Stimulated activated CD4-positive, alpha-beta T cell treated with anti-CD3 and anti-CD28 coated beads, Interleukin-4, amount 100 ng/mL, for 4 hours (primary cell): ENCODE data around the gene NAA30.
"Not testable (repeated sequence)": the region's sequence is repeated elsewhere in the genome, so short reads cannot be mapped to it uniquely, and the experiment has no call there.

Source experiments
- DNase-seq, 2 experiments: peaks; one replicate each; pipeline ENCODE4 v3.0.0-alpha.2; 2020

NAA30 gene

DNA sequence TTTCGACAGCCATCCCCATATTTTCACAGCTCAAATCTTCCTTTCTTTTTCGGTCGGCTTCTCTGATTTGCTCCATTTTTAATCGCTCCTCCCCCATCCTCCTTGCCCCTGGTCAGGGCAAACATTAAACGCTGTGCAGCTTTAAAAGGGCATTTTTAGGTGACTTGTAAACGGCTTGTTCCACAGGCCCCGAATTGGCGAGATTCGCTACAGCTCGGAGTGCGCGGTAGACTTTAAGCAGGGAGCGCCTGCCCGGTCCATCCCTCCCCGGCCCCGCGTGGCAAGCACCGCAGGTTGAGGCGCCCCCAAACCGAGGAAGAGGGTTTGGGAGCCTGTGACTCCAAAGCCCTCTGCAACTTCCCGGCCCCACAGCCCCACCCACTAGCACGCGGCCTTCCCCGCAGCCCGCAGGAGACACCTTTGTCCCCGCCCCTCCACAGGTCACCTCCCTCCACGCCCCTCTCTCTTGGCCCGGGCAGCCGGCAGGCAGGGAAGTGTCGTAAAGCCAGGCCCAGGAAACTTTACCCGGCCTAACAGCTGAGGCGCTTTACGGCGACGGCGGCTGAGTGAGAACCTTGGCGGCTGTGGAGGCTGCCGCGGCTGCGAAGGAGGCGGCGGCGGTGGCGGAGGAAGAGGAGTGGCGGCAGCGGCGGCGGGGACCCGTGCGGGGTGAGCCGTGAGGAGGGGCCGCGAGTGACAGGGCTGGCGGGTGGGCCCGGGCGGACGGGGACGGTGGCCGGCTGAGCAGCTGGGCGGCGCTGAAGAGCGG, at the start of gene NAA30:
Gene NAA30 (plus strand): TSS at position 550 of the 769 bp plus-strand sequence. CDS start 372 bp downstream, outside the sequence.
- peak; percentile 87 to 96 for DNase-seq

DNA sequence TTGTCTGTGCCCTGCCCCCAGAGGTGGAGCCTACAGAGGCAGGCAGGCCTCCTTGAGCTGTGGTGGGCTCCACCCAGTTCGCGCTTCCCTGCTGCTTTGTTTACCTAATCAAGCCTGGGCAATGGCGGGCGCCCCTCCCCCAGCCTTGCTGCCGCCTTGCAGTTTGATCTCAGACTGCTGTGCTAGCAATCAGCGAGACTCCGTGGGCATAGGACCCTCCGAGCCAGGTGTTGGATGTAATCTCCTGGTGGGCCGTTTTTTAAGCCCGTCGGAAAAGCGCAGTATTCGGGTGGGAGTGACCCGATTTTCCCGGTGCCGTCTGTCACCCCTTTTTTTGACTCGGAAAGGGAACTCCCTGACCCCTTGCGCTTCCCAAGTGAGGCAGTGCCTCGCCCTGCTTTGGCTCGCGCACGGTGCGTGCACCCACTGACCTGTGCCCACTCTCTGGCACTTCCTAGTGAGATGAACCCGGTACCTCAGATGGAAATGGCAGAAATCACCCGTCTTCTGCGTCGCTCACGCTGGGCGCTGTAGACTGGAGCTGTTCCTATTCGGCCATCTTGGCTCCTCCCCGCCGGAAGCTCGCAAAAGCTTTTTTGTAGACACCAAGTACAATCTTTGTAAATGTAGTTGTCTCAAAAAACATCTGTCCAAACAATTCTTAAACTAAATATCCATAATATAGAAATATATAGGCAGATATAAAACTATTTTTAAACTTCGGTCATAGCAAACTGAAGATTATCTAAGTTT, 46.7 kb upstream of the NAA30 start:
- DNase-seq: not testable (repeated sequence)

DNA sequence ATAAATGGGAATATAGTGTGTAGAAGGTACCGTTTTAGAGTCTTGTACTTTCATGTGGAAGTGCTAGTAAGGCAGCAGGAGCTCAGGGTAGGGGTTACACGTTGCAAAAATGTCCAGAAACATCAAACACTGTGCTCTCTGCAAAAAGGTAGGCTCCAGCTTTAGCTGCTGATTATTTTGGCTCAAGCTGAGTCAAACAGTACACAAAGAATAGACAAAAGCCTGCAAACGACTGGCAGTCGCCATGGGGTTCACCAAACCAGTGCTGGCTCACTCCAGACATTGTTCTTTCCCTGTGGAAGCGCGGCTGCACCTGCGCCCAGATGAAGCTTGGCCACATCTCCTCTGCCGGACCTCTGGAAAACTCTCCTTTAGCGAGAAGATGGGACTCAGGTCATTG, 45.3 kb upstream of the NAA30 start:
- DNase-seq: no peak

DNA sequence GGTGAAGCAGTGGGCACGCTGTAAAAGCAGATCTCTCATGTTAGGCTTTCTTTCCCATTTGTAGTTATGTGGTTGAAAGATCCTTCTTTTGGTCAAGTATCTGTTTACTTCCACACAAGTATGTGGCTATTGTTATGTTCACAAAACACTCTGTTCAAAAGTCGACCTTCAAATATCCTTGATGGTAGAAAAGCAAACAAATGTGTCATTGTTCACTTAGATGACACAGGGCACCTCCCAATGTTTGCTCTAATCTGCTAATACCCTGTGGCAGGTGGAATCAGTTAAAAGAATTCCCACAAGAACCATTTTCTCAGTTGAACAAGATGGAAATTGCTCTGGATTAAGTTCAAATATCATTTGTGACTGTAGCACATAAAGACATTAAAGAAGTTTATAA, 43.6 kb upstream of the NAA30 start:
- DNase-seq: no peak

DNA sequence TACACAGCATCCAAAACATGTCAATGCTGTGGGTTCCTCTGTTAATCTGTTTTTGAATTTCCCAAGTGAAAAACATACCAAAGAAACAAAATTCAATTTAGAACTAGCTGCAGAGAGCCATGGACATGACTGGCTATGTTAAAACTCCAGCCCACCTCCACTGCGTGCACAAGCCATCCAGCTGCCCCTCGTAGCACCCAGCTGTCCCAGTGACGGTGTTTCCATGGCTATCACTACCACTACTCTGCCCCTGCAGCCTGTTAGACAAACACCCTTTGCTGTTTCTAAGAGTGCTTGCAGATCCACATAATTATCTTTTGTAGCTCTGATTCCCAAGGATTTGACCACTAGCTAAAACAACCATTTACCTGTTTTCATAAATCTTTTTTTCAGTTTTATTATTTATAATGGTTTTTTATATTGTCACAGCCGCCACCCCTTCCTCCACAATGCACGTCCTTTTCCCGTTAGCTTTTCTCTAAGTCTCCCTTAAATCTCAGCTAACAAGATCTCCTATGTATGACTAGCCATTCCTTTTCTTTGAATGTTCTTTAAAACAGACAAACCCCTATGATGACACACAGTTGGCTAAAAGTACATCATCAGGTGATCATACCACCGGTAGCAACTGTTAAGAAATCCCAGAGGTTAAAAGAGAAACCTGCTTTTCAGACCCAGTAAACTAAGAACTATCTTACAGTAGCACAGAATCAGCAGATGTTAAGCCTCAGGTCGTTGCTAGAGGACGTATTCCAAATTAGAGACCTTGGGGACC, 37.8 kb upstream of the NAA30 start:
- no peak for DNase-seq

DNA sequence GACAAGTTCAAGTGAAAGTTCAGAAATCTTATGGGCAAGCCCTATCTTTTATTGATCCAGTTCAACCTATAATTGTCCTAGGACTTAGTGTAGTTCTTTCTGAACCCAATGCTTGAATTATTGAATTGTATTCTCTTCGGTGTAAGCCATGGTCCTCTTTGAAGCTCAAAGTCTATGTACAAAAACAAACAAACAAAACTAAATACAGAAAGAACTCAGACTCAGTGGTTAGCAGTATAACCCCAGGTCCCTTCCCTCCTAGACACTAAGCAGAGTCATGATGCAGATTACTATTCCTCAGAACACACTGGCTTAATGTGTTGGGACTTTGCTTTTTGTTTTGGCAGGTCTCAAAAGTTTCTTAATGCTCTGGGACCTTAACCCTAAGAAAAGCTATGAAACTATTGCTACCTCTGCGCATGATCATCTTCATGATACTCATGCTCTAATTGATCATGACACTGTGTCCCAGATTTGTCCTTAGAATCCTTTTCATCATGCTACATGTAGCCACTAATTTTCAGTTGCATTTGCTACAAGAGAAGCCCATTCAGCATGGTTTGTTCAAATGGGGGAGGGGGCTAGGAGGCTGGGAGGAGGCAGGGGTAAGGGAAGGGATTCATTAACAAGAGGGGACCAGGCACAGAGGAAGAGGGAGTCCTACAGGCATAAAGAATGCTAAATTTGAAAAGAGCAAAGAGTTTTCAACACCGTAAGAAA, 35.1 kb upstream of the NAA30 start:
- no peak for DNase-seq

DNA sequence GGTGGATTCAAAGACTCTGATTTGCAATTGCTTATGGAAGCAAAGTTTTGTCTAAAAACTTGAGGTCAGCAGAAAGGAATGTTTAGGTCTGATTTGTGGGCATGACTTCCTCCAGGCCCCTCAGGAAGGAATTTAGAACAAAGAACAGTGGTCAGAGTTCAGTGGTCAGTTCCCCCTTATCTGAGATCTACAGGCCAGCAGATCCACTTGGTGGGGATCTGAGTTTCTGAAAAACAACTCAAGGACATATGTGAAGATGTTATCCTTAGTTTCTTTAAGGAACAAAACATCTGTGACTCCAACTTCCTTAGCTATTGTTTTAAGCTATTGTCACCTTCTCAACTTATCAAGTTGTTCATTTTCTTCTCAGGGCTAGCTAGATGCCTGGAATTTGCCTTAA, 28.0 kb upstream of the NAA30 start:
- no peak for DNase-seq

DNA sequence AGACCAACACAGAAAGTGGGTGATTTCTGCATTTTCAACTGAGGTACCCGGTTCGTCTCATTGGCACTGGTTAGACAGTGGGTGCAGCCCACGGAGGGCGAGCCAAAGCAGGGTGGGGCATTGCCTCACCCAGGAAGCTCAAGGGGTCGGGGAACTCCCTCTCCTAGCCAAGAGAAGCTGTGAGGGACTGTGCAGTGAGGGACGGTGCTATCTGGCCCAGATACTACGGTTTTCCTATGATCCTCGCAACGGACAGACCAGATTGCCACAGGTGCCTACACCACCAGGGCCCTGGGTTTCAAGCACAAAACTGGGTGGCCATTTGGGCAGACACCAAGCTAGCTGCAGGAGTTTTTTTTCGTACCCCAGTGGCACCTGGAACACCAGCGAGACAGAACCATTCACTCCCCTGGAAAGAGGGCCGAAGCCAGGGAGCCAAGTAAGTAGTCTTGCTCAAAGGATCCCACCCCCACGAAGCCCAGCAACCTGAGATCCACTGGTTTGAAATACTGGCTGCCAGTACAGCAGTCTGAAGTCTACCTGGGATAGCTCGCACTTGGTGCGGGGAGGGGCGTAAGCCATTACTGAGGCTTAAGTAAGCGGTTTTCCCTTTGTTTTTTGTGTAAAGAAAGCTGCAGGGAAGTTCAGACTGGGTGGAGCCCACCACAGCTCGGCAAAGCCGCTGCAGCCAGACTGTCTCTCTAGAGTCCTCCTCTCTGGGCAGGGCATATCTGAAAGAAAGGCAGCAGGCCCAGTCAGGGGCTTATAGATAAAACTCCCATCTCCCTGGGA, 25.5 kb upstream of the NAA30 start:
- DNase-seq: no peak

DNA sequence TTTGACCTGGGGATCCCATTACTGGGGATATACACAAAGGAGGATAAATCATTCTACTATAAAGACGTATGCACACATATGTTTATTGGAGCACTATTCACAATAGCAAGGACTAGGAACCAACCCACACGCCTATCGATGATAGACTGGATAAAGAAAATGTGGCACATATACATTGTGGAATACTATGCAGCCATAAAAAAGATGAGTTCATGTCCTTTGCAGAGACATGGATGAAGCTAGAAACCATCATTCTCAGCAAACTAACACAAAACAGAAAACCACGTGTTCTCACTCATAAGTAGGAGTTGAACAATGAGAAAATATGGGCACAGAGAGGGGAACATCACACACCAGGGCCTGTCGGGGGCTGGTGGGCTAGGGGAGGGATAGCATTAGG, 20.2 kb upstream of the NAA30 start:
- not testable (repeated sequence) for DNase-seq

DNA sequence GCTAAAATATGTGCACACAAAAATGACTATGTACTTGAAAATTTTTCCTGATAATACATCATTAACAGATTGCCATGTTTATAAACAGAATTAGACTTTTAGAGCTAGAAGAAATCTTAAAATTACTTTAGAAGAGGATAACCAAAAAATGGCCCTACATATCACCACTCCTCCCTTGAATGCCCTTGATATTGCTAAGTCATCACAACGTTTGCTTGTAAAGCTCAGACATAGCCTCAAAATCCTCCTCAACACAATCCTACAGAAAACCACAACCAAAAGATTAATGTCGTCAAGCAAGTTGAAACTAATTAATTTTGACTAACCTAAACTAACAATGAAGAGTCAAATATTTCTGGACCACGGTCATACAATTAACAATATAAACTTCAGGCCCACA, 19.4 kb upstream of the NAA30 start:
- no peak for DNase-seq

DNA sequence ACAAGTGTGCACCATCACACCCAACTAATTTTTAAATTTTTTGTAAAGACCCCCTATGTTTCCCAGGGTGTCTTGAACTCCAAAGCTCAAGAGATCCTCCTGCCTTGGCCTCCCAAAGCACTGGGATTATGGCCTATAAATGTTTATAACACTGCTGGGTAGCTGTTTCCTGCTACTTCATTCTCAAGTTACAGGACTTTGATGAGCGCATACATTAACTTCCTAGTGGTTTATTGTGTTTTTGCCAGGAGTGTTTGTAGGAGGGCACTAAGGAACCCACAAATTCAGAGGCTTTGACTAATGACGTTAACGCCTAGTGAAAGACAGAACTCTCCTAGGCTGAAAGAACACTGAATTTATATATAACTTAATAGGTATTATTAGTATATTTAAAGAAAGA, 15.2 kb upstream of the NAA30 start:
- no peak for DNase-seq

DNA sequence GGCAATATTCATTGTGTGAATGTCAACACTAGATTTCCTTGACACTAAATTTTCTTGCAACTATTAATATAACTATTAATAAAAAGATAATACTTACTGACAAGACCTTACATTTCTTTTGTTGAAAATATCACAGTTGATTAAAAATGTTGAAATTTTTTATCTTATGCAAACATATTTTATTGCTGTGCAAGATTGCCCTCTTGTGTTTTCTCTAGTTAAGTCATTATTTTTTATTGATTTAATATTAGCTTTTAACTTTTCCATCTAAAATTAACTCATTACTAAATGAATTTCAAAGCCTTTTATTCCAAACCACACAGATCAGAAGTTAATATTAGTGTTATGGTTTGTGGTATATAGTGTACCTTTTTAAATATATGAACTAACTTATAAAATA, 11.7 kb upstream of the NAA30 start:
- no peak for DNase-seq

DNA sequence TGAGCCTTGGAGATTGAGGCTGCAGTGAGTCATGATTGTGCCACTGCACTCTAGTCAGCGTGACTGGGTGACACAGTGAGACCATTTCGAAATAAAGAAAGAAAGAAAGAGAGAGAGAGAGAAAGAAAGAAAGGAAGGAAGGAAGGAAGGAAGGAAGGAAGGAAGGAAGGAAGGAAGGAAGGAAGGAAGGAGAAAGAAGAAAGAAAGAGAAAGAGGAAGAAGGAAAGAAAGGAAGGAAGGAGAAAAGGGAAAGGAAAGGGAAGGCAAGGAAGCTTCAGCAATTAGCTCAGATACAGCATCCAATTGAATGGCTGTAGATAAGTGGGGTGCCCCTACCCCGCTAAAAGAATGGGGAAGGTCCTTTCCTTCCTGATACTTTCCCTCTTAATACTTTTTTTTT, 9.5 kb upstream of the NAA30 start:
- DNase-seq: no peak

DNA sequence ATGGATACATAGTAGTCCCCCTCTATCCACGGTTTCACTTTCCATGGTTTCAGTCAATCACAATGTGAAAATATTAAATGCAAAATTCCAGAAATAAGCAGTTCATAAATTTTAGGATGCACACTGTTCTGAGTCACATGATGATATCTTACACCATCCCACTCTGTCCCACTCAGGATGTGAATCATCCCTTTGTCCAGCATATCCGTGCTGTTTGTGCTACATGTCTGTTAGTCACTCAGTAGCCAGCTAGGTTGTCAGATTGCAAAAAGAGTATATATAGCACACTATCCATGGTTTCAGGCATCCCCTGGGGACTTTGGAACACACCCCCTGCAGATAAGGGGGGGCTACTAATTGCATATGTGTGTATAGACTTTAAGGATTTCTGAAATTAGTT, 8.1 kb upstream of the NAA30 start:
- no peak for DNase-seq

DNA sequence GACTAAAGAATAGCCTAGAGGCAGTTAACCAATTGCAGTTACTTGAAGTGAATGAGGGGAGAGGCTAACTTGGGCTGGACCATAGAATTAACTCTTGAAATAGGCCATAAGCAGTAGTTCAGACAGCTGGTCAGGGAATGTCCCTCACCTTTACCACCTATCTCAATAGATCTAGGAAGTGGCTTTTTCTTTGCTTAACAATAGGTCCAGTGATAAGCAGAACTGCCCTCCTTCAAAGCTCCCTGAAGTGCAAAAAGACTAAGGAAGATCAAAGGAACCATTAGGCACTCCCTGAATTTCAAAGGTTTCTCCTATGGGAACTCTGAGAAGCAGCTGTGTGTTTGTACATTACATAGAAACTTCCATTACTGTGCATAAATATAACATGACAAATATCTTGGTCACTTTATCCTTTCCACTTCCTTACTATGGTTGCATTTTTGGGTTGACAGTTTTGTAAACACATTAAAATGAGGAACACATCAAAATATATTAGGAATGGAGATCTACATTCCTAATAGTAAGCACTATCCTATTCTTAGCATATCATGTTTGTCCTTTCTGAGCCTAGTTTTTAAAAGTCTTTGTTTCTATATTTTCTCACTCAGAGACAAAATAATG, 7.2 kb upstream of the NAA30 start:
- DNase-seq: no peak

DNA sequence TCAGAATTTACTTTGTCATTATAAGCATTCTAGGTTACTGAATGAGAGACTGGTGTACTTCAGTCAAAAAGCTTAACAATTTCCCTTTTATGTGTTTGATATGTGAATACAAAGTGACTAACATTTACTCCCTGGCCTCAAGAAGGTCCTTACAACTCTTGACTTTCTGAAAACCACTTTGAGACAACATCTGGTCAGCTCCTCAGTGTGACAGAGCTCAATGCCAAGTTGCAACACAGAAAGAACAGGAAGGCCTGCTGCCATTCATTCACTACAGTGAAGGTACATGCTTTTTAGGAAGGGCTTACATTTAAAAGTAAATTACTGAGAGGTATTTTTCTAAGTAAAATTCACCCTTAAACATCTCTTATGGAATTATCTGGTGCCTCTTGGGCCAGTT, 2.3 kb upstream of the NAA30 start:
- no peak for DNase-seq

DNA sequence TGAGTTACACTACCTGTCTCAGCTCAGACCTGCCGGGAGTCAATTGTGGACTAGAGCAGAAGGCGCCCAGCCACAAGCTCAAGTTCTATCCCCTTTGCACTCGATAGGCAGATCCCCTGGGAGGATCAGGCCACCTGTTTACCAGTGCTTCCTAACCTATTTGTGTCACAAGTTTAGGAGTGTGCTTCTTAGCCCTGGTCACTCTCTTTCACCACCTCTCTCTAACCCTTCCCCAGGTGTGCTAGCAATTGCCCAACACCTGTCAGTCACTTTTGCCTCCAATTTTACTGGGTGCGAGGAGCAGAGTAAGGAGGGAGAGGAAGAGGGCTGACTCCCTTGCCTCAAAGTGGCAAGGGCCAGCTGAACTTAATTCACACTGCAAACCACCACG, 745 bp upstream of the NAA30 start:
- DNase-seq: peak in 1 of 2 experiments; percentile 5

DNA sequence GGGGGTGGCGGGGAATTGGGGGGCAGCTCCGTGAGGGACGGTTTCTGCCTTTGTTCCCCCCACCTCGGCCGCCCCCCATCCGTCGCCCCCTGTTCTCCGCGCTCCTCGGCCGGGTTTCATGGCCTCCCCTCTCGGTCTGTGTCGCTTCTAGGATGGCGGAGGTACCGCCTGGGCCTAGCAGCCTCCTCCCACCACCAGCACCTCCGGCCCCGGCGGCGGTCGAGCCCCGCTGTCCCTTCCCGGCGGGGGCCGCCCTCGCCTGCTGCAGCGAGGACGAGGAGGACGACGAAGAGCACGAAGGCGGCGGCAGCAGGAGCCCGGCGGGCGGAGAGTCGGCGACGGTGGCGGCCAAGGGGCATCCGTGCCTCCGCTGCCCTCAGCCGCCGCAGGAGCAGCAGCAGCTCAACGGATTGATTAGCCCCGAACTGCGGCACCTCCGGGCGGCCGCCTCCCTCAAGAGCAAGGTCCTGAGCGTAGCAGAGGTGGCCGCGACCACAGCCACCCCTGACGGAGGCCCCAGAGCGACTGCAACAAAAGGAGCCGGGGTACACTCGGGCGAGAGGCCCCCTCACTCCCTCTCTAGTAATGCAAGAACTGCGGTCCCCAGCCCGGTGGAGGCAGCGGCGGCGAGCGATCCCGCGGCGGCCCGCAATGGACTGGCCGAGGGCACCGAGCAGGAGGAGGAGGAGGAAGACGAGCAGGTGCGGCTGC, 575 bp downstream of the NAA30 start:
- peak in 1 of 2 experiments; percentile 3 for DNase-seq

DNA sequence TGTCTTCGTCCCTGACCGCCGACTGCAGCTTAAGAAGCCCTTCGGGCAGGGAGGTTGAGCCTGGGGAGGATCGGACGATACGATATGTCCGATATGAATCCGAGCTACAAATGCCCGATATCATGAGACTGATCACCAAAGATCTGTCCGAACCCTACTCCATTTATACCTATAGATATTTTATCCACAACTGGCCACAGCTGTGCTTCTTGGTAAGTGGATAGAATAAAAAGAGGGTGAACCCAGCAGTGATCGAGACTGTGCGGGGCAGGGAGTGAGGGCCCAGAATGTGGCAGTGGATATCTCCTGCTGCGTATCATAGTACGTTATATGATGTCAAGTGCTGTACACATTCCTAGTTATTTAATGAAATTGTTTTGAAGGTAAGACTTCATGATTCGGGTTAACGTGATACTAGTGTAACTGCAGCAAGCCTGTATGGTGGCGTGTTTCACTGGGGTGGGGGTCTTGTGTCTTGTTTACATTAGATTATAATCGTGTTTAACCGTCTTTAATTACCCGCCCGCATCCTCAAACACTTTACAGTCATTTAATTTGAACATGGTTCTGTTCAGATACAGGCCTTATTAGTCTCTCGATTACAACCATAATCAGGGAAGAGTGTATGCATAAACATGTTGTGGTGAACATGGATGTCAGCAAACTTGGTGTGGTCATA, 1.3 kb downstream of the NAA30 start:
- no peak for DNase-seq

DNA sequence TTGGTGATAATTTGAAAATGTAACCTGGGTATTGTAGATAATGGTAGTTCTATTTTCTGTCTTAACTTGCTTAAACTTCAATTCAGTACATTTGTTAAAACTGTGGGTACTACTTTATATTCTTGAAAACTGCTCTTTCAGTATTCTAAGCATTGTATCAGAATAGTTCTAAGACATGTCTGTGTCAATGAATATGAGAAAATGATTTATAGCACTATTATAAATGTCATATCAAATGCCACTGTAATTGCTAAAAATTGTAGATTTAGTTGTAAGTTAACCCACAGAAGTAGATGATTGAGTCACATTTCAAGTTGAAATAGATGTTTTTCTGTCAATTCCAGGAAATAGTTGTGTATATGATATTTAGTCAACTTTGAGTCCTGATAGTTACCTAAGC, 2.4 kb downstream of the NAA30 start:
- no peak for DNase-seq
